H1 (cell line): ENCODE measurements around the gene ADGB. TPM values are rescaled to one million over a fixed set of nuclear protein-coding genes. Genes with fewer than 3 reads are reported as not detected.

ENCODE experiments used
- CTCF ChIA-PET: fragments of 300-600 bp; sonication (Branson Sonifier 250); formaldehyde crosslinking; loops from one replicate; lab custom pipeline; 2021; ENCODE audit not compliant: partially characterized antibody; lab: Charles Lee
- POLR2A ChIA-PET: fragments of 300-600 bp; sonication (Branson Sonifier 250); formaldehyde crosslinking; loops from one replicate; lab custom pipeline; 2021; ENCODE audit warnings: inconsistent platforms; ENCODE audit not compliant: partially characterized antibody; lab: Charles Lee
- DNase-seq, 2 experiments: peaks; one replicate each; pipeline versions ENCODE4 v3.0.0 to v3.0.0-alpha.2; 2010 to 2022; ENCODE audit warnings: low spot score in 2 of 2, low read depth in 1 of 2, mixed read lengths in 1 of 2
- FAIRE-seq: peaks from 2 replicates; lab custom pipeline; 2011; peaks lifted over from hg19 to GRCh38; lab: Jason Lieb, UNC
- H2AFZ ChIP-seq: 2 replicates; pipeline ENCODE4 v1.8.1; 2012; ENCODE audit warnings: low read length, inconsistent platforms
- H2AK5ac ChIP-seq: 2 replicates; pipeline ENCODE4 v1.6.1; 2013; ENCODE audit warnings: low read depth, low read length
- H2BK120ac ChIP-seq: replicated peaks from 2 replicates; pipeline ENCODE3; 2013; ENCODE audit warnings: low read depth, low read length, inconsistent platforms
- H2BK12ac ChIP-seq: 2 replicates; pipeline ENCODE4 v1.6.1; 2013; ENCODE audit warnings: low read depth, low read length
- H2BK15ac ChIP-seq: 2 replicates; pipeline ENCODE4 v1.6.1; 2013; ENCODE audit warnings: low read length
- H2BK20ac ChIP-seq: 2 replicates; pipeline ENCODE4 v1.6.1; 2013; ENCODE audit warnings: low read length
- H2BK5ac ChIP-seq: 2 replicates; pipeline ENCODE4 v1.6.1; 2013; ENCODE audit warnings: low read depth, low read length
- H3K14ac ChIP-seq: 2 replicates; pipeline ENCODE4 v1.6.1; 2013; ENCODE audit warnings: inconsistent platforms; ENCODE audit not compliant: insufficient read length
- H3K18ac ChIP-seq: 2 replicates; pipeline ENCODE4 v1.6.1; 2013; ENCODE audit warnings: low read length; ENCODE audit errors: extremely low read depth
- H3K23ac ChIP-seq: 2 replicates; pipeline ENCODE4 v1.6.1; 2013; ENCODE audit warnings: inconsistent platforms; ENCODE audit not compliant: insufficient read length
- H3K23me2 ChIP-seq: 2 replicates; pipeline ENCODE4 v1.6.1; 2013; ENCODE audit warnings: low read depth, low read length
- H3K27ac ChIP-seq: 2 replicates; pipeline ENCODE4 v1.6.1; 2011; ENCODE audit warnings: low read depth, low read length, inconsistent platforms
- H3K27me3 ChIP-seq, 4 experiments: replicated peaks in 1 of 4; 1 replicate in 1 of 4; 2 replicates in 3 of 4; pipeline versions ENCODE4 v1.6.1 to v1.8.1; 2011 to 2013; ENCODE audit warnings: low read length in 3 of 4, mild to moderate bottlenecking in 3 of 4, inconsistent platforms in 2 of 4, mixed read lengths in 2 of 4, moderate library complexity in 1 of 4; ENCODE audit not compliant: control insufficient read depth in 3 of 4, insufficient read depth in 3 of 4; ENCODE audit errors: extremely low read depth in 1 of 4
- H3K36me3 ChIP-seq, 4 experiments: 2 replicates each; pipeline versions ENCODE4 v1.6.1 to v1.8.1; 2011 to 2013; ENCODE audit warnings: mild to moderate bottlenecking in 4 of 4, low read length in 3 of 4, moderate library complexity in 2 of 4, control low read depth in 1 of 4, inconsistent platforms in 1 of 4; ENCODE audit not compliant: insufficient read depth in 4 of 4, control insufficient read depth in 2 of 4
- H3K4ac ChIP-seq: replicated peaks from 2 replicates; pipeline ENCODE3; 2013; ENCODE audit warnings: low read length, low read depth, mixed read lengths, inconsistent platforms; ENCODE audit not compliant: insufficient read length
- H3K4me1 ChIP-seq, 4 experiments: replicated peaks in 1 of 4; 1 replicate in 1 of 4; 2 replicates in 3 of 4; pipeline versions ENCODE4 v1.6.1 to v1.8.1; 2011 to 2013; ENCODE audit warnings: low read length in 3 of 4, inconsistent platforms in 2 of 4, mixed read lengths in 1 of 4; ENCODE audit not compliant: insufficient read depth in 4 of 4, control insufficient read depth in 3 of 4
- H3K4me2 ChIP-seq, 2 experiments: 2 replicates each; pipeline versions ENCODE4 v1.6.1 to v1.8.1; 2011 to 2013; ENCODE audit warnings: low read depth in 2 of 2, low read length in 2 of 2, control low read depth in 1 of 2, inconsistent platforms in 1 of 2, mild to moderate bottlenecking in 1 of 2; ENCODE audit not compliant: insufficient read depth in 1 of 2
- H3K4me3 ChIP-seq, 4 experiments: fragments of 200-600, 300-600 bp in 1 of 4; sonication (generic), shearing (Covaris generic), sonication (Bioruptor Twin) in 1 of 4; 2 replicates each; pipeline versions ENCODE4 v1.5.1 to v1.8.1; 2011 to 2016; ENCODE audit warnings: low read length in 4 of 4, low read depth in 3 of 4, control low read depth in 2 of 4, inconsistent platforms in 2 of 4, mild to moderate bottlenecking in 2 of 4, mixed read lengths in 1 of 4, moderate library complexity in 1 of 4; ENCODE audit not compliant: insufficient read depth in 2 of 4; ENCODE audit errors: extremely low read depth in 1 of 4
- H3K56ac ChIP-seq: replicated peaks from 2 replicates; pipeline ENCODE3; 2013; ENCODE audit warnings: low read depth, mild to moderate bottlenecking, mixed read lengths, low read length, inconsistent platforms; ENCODE audit not compliant: insufficient read length
- H3K79me1 ChIP-seq: 2 replicates; pipeline ENCODE4 v1.6.1; 2013; ENCODE audit warnings: low read depth, low read length, control low read depth
- H3K79me2 ChIP-seq, 2 experiments: 2 replicates each; pipeline versions ENCODE4 v1.6.1 to v1.8.1; 2012 to 2013; ENCODE audit warnings: low read length in 2 of 2, mild to moderate bottlenecking in 2 of 2, inconsistent platforms in 1 of 2; ENCODE audit not compliant: insufficient read depth in 2 of 2, control insufficient read depth in 1 of 2
- H3K9ac ChIP-seq, 4 experiments: replicated peaks in 1 of 4; 1 replicate in 1 of 4; 2 replicates in 3 of 4; pipeline versions ENCODE4 v1.6.1 to v1.8.1; 2011 to 2013; ENCODE audit warnings: low read depth in 3 of 4, low read length in 3 of 4, control low read depth in 2 of 4, mild to moderate bottlenecking in 2 of 4, moderate library complexity in 2 of 4, inconsistent platforms in 1 of 4; ENCODE audit errors: extremely low read depth in 1 of 4
- H3K9me3 ChIP-seq, 2 experiments: 2 replicates each; pipeline versions ENCODE4 v1.6.1 to v1.8.1; 2012 to 2013; ENCODE audit warnings: mild to moderate bottlenecking in 2 of 2, moderate library complexity in 2 of 2, control low read depth in 1 of 2, inconsistent platforms in 1 of 2, low read depth in 1 of 2, low read length in 1 of 2, mixed read lengths in 1 of 2; ENCODE audit not compliant: insufficient read depth in 2 of 2
- H4K20me1 ChIP-seq, 2 experiments: replicated peaks in 1 of 2; 2 replicates each; pipeline versions ENCODE3 to v1.8.1; 2011 to 2013; ENCODE audit warnings: inconsistent platforms in 2 of 2, low read length in 2 of 2, mild to moderate bottlenecking in 1 of 2; ENCODE audit not compliant: insufficient read depth in 2 of 2, control insufficient read depth in 1 of 2
- H4K5ac ChIP-seq: 2 replicates; pipeline ENCODE4 v1.6.1; 2013; ENCODE audit warnings: low read length, low read depth, mixed read lengths, inconsistent platforms; ENCODE audit not compliant: insufficient read length
- H4K8ac ChIP-seq: 2 replicates; pipeline ENCODE4 v1.8.0; 2013; ENCODE audit warnings: mild to moderate bottlenecking, moderate library complexity, low read length, inconsistent platforms; ENCODE audit not compliant: insufficient read depth; ENCODE audit errors: extremely low read depth
- H4K91ac ChIP-seq: replicated peaks from 2 replicates; pipeline ENCODE3; 2013; ENCODE audit warnings: low read length, mixed read lengths, inconsistent platforms; ENCODE audit not compliant: insufficient read length
- BACH1 ChIP-seq: IDR thresholded peaks from 2 replicates; pipeline ENCODE4 v1.6.1; 2012; ENCODE audit warnings: low read length, improper control_type of control experiment
- BRCA1 ChIP-seq: IDR thresholded peaks from 2 replicates; pipeline ENCODE4 v1.6.1; 2012; ENCODE audit warnings: low read depth, low read length, improper control_type of control experiment
- CEBPB ChIP-seq: IDR thresholded peaks from 2 replicates; pipeline ENCODE4 v1.6.1; 2012; ENCODE audit warnings: low read depth, low read length
- CHD1 ChIP-seq: IDR thresholded peaks from 2 replicates; pipeline ENCODE4 v1.6.1; 2012; ENCODE audit warnings: low read depth, low read length, improper control_type of control experiment
- FOSL1 ChIP-seq: IDR thresholded peaks from 2 replicates; pipeline ENCODE4 v1.6.1; 2011; ENCODE audit warnings: mild to moderate bottlenecking, low read depth, low read length, moderate library complexity; ENCODE audit not compliant: insufficient read depth
- GTF2F1 ChIP-seq: IDR thresholded peaks from 2 replicates; pipeline ENCODE4 v1.6.1; 2012; ENCODE audit warnings: low read depth, low read length, improper control_type of control experiment, borderline replicate concordance
- HDAC6 ChIP-seq: IDR thresholded peaks from one replicate; pipeline ENCODE4 v1.7.1; 2012; ENCODE audit warnings: low read depth, mild to moderate bottlenecking, inconsistent platforms, low read length, moderate library complexity
- RNF2 ChIP-seq: fragments of 200-900, 300-1000 bp; sonication (generic); IDR thresholded peaks from 2 replicates; pipeline ENCODE4 v1.7.1; 2016; ENCODE audit warnings: borderline replicate concordance, low read depth, mild to moderate bottlenecking, antibody characterized with exemption, low read length; ENCODE audit not compliant: poor library complexity, severe bottlenecking; ENCODE audit errors: missing control alignments
- SIN3A ChIP-seq, 2 experiments: IDR thresholded peaks in 1 of 2; conservative IDR thresholded peaks in 1 of 2; 2 replicates each; pipeline ENCODE4 v1.6.1; 2011 to 2012; ENCODE audit warnings: low read length in 2 of 2, improper control_type of control experiment in 1 of 2, low read depth in 1 of 2, mild to moderate bottlenecking in 1 of 2
- SP2 ChIP-seq: IDR thresholded peaks from 2 replicates; pipeline ENCODE4 v1.6.1; 2012; ENCODE audit warnings: mild to moderate bottlenecking, low read length, inconsistent platforms
- ZNF274 ChIP-seq: IDR thresholded peaks from 2 replicates; pipeline ENCODE4 v1.7.0; 2012; ENCODE audit warnings: low read length, borderline replicate concordance; ENCODE audit errors: extremely low read depth
- WGBS, 2 experiments: shearing (Covaris generic) in 1 of 2; methylation state at CpG; one replicate each; pipeline versions ENCODE4 v1.1.6 to v1.1.7; 2013 to 2015; ENCODE audit warnings: low lambda C conversion rate in 2 of 2, mixed read lengths in 2 of 2, inconsistent platforms in 1 of 2, low coverage in 1 of 2, missing lambda C conversion rate in 1 of 2; ENCODE audit not compliant: insufficient replicate concordance in 2 of 2, insufficient coverage in 1 of 2, insufficient read length in 1 of 2; ENCODE audit errors: extremely low coverage in 1 of 2, missing lambda C conversion rate in 1 of 2; 5-methylcytosine and 5-hydroxymethylcytosine counted together
- polyA plus RNA-seq, 7 experiments: library from polyadenylated mRNA; depleted of rRNA in 3 of 7; stranded (reverse) in 5 of 7; unstranded in 2 of 7; fragments of >200 nt in 5 of 7; fragments of 200-250 nt in 2 of 7; gene quantifications; 1 replicate in 5 of 7; 2 replicates in 1 of 7; 4 replicates in 1 of 7; pipeline versions ENCODE4 v1.2.1 to v1.2.3, GENCODE V29; 2011 to 2013; ENCODE audit warnings: missing spikeins in 2 of 7, mixed read lengths in 2 of 7
- total RNA-seq: library from RNA; stranded (reverse); fragmentation: NEBNext Ultra II Directional; extraction: Animal tissue kit (Norgen Biotek cat#: 25700); gene quantifications from 2 replicates; pipeline ENCODE4 v1.2.1, GENCODE V29; 2021
- TF ChIP-seq, protein P1 (sequence below): IDR thresholded peaks from 2 replicates; pipeline ENCODE4 v1.6.1; 2011; ENCODE audit warnings: low read depth, mild to moderate bottlenecking, low read length; ENCODE audit not compliant: insufficient read depth

Gene ADGB
- total and polyA plus RNA-seq, 2 of the 8 experiments (the other 6 are each of a cell fraction or from before 2014, with no cell fraction given), result not detected

DNA sequence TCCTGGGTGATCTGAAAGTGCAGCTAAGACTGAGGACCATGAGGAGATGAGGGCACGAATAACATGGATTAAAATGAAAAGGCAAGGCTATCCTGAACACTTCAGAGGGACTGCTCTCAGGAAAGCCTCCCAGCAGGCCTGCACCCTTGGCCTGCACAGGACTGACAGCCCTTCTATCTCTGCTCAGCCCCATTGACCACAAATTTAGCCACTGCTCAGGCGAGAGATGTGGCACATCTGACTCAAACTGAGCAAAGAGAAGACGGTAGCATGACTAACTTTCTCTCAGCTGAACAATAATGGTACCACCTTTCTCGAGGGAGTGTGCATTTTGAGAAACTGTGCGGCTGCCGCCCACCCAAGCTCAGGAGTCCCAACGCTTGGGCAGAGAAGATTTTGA, 257.5 kb downstream of the ADGB start:
- no peak overlapping the region for H4K8ac ChIP-seq
- H3K4me3 ChIP-seq, result no peak overlapping the region
- H4K5ac ChIP-seq, result no peak overlapping the region
- H3K9me3 ChIP-seq, result no peaks in the 10 kb centered on the region
- H3K4me2 ChIP-seq, result no peak overlapping the region
- H3K36me3 ChIP-seq, result no peaks in the 10 kb centered on the region
- POLR2A ChIA-PET, result no interaction called here
- H3K14ac ChIP-seq, result no peak overlapping the region
- no peak overlapping the region for H3K27ac ChIP-seq
- H2AFZ ChIP-seq, result no peak overlapping the region
- CTCF ChIA-PET, result interaction anchor here (0.6 to 1.7 kb wide), 11 partner anchors 8 to 430 kb away, joined by 3 to 5 read pairs (median 4); no protein-coding TSS in a partner anchor
- no peak overlapping the region for H3K18ac ChIP-seq
- H3K27me3 ChIP-seq, result peaks cover 0 to 1% (median 0%) of the 10 kb centered on the region in 4 experiments; a peak in 1 of 7 replicates
- H4K91ac ChIP-seq, result no peak overlapping the region
- no peaks in the 10 kb centered on the region; the same call in 1 of the 2 replicates for H3K23me2 ChIP-seq
- 87% methylated on average over 7 of the region's 7 CpGs; no CpG with 5 or more reads in 1 of the 2 experiments for WGBS, 2 experiments
- no peak overlapping the region for H2AK5ac ChIP-seq
- H2BK12ac ChIP-seq, result no peak overlapping the region
- peaks cover 0 to 2% (median 0%) of the 10 kb centered on the region in 4 experiments; a peak in 1 of 7 replicates for H3K4me1 ChIP-seq
- no peak overlapping the region for H3K56ac ChIP-seq
- H2BK5ac ChIP-seq, result no peak overlapping the region
- H2BK20ac ChIP-seq, result no peak overlapping the region
- H3K4ac ChIP-seq, result no peak overlapping the region
- 0 out of 2 replicates have a peak overlapping the region, but pooled peaks have one; percentile 1 for H2BK15ac ChIP-seq
- no peak for FAIRE-seq
- no peak overlapping the region for H3K9ac ChIP-seq
- no peaks in the 10 kb centered on the region for H3K79me1 ChIP-seq
- H4K20me1 ChIP-seq, result no peaks in the 10 kb centered on the region
- DNase-seq, result no peak
- no peak overlapping the region for H3K23ac ChIP-seq
- H3K79me2 ChIP-seq, result no peaks in the 10 kb centered on the region
- no peak overlapping the region for H2BK120ac ChIP-seq
- TF ChIP-seq BACH1 (no peak), FOSL1 (no peak), BRCA1 (no peak), ZNF274 (no peak), HDAC6 (no peak), RNF2 (no peak), CHD1 (no peak), SP2 (no peak), CEBPB (no peak), GTF2F1 (no peak), SIN3A (conservative IDR thresholded peaks at IDR 0.05 in 1 of 2, IDR thresholded peaks at IDR 0.05 in 1 of 2; ENCODE audit: low read depth in 1 of 2, low read length in 2 of 2) (no peak)
- TF ChIP-seq, protein P1, sequence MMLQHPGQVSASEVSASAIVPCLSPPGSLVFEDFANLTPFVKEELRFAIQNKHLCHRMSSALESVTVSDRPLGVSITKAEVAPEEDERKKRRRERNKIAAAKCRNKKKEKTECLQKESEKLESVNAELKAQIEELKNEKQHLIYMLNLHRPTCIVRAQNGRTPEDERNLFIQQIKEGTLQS, result no peak
